Measurements from ENCODE around the gene NLRP6. TPM values are rescaled to one million over a fixed set of nuclear protein-coding genes. Genes with fewer than 3 reads are reported as not detected.

NLRP6 gene
- total RNA-seq, 3 donors from 2014 or later (not counting 1 experiment from before 2014, with no cell fraction given): 1.7 to 3.0 (median 2.3) TPM

- Mint-ChIP-seq H3K4me1 (peaks cover 0 to 13% of the 10 kb centered on the region in 2 donors), H3K27me3 (ENCODE audit: low read depth in 2 of 2) (no peaks in the 10 kb centered on the region), H3K27ac (no peak overlapping the region), H3K36me3 (peaks cover 24% of the 10 kb centered on the region), H3K9me3 (no peaks in the 10 kb centered on the region), H3K4me3 (no peak overlapping the region)
- intact Hi-C loops (cut with micrococcal nuclease): loop anchor here (5.0 kb wide), 2 partner anchors 54 to 194 kb away; partner anchors contain the start of gene IFITM2
- Histone ChIP-seq H3K27me3 (ENCODE audit: control insufficient read depth, insufficient read depth, low read length) (no peaks in the 10 kb centered on the region), H3K4me1 (ENCODE audit: control insufficient read depth, insufficient read depth, low read length) (peaks cover 17% of the 10 kb centered on the region), H3K36me3 (ENCODE audit: control insufficient read depth, insufficient read depth, low read length) (peaks cover 40% of the 10 kb centered on the region), H3K9me3 (ENCODE audit: control insufficient read depth, insufficient read depth, low read length) (no peaks in the 10 kb centered on the region), H3K4me3 (ENCODE audit: low read length) (no peak overlapping the region), H3K27ac (ENCODE audit: low read length) (no peak overlapping the region)
- ATAC-seq: no peak
- WGBS (ENCODE audit: insufficient coverage): 93% methylated on average over 13 of the region's 13 CpGs
- TF ChIP-seq, protein P1, sequence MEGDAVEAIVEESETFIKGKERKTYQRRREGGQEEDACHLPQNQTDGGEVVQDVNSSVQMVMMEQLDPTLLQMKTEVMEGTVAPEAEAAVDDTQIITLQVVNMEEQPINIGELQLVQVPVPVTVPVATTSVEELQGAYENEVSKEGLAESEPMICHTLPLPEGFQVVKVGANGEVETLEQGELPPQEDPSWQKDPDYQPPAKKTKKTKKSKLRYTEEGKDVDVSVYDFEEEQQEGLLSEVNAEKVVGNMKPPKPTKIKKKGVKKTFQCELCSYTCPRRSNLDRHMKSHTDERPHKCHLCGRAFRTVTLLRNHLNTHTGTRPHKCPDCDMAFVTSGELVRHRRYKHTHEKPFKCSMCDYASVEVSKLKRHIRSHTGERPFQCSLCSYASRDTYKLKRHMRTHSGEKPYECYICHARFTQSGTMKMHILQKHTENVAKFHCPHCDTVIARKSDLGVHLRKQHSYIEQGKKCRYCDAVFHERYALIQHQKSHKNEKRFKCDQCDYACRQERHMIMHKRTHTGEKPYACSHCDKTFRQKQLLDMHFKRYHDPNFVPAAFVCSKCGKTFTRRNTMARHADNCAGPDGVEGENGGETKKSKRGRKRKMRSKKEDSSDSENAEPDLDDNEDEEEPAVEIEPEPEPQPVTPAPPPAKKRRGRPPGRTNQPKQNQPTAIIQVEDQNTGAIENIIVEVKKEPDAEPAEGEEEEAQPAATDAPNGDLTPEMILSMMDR (IDR thresholded peaks at IDR 0.05): no peak
- no peak for DNase-seq
Observed at GRCh38 chr11:253160-253885, 24.9 kb upstream of the NLRP6 start.

DNA sequence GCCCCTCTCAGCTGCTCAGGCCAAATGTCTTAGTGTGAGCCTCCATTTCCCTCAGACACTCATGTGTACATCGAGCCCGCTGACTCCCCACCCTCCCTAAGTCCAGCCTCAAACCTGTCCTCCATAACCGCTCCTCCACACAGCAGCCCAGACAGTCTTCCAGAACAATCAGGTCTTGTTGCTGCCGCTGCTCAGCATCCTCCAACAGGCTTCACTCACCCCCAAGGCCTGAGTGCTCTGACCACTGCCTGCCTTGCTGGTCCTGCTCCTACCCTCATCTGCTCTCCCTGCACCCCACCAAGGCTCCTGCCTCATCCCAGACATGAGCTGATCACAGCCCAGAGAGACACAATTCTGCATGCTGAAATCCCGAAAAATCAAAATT is 24.3 kb upstream of the NLRP6 start:
- H3K27me3 ChIP-seq (ENCODE audit: control insufficient read depth, insufficient read depth, low read length): no peaks in the 10 kb centered on the region
- Mint-ChIP-seq H3K9me3 (no peaks in the 10 kb centered on the region), H3K27ac (no peak overlapping the region), H3K4me3 (no peak overlapping the region), H3K4me1 (peaks cover 0 to 13% of the 10 kb centered on the region in 2 donors), H3K36me3 (peaks cover 19% of the 10 kb centered on the region), H3K27me3 (ENCODE audit: low read depth in 2 of 2) (no peaks in the 10 kb centered on the region)
- TF ChIP-seq, protein P1 (IDR thresholded peaks at IDR 0.05): no peak
- no peak overlapping the region for H3K27ac ChIP-seq (ENCODE audit: low read length)
- no peak for DNase-seq
- no peak overlapping the region for H3K4me3 ChIP-seq (ENCODE audit: low read length)
- H3K4me1 ChIP-seq (ENCODE audit: control insufficient read depth, insufficient read depth, low read length): peaks cover 17% of the 10 kb centered on the region
- no peaks in the 10 kb centered on the region for H3K9me3 ChIP-seq (ENCODE audit: control insufficient read depth, insufficient read depth, low read length)
- intact Hi-C loops (cut with micrococcal nuclease): loop anchor here (5.0 kb wide), 2 partner anchors 53 to 193 kb away; partner anchors contain the start of gene IFITM2
- ATAC-seq: no peak
- peaks cover 35% of the 10 kb centered on the region for H3K36me3 ChIP-seq (ENCODE audit: control insufficient read depth, insufficient read depth, low read length)
- 96% methylated on average over 4 of the region's 5 CpGs for WGBS (ENCODE audit: insufficient coverage)

DNA sequence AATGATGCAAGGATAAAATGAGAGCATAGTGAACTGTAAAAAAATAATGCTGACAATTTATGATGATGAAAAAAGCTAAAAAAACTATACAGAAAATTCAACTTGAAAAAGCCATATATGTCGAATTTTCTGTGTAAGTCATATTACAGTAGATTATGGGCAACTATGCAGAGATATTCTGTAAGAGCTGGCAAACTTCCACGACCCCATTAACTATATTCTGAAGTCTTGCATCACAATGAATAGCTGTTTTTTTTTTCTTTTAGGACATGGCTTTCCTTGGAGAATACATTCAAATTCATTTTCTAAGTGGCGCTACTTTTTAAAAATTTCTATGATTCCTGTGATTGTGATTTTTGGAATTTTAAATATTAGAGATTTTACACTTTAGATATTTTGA is 23.0 kb upstream of the NLRP6 start:
- H3K36me3 Mint-ChIP-seq: peaks cover 13% of the 10 kb centered on the region
- H3K4me3 ChIP-seq (ENCODE audit: low read length): no peak overlapping the region

More for the DNA sequence above, 23.0 kb upstream of the NLRP6 start:
- no peaks in the 10 kb centered on the region for H3K27me3 ChIP-seq (ENCODE audit: control insufficient read depth, insufficient read depth, low read length)
- DNase-seq (no peak), ATAC-seq (no peak)
- no peaks in the 10 kb centered on the region for H3K9me3 ChIP-seq (ENCODE audit: control insufficient read depth, insufficient read depth, low read length)
- peaks cover 25% of the 10 kb centered on the region for H3K36me3 ChIP-seq (ENCODE audit: control insufficient read depth, insufficient read depth, low read length)
- peaks cover 17% of the 10 kb centered on the region for H3K4me1 ChIP-seq (ENCODE audit: control insufficient read depth, insufficient read depth, low read length)
- WGBS (ENCODE audit: insufficient coverage): 72% methylated on average over 2 of the region's 3 CpGs
- H3K27me3 Mint-ChIP-seq (ENCODE audit: low read depth in 2 of 2): peaks cover 0 to 3% of the 10 kb centered on the region in 2 donors
- no peak overlapping the region for H3K27ac ChIP-seq (ENCODE audit: low read length)
- H3K4me3 Mint-ChIP-seq: no peak overlapping the region
- H3K27ac Mint-ChIP-seq: no peak overlapping the region
- H3K9me3 Mint-ChIP-seq: no peaks in the 10 kb centered on the region
- TF ChIP-seq, protein P1 (IDR thresholded peaks at IDR 0.05): no peak
- peaks cover 0 to 7% of the 10 kb centered on the region in 2 donors for H3K4me1 Mint-ChIP-seq
- intact Hi-C loops (cut with micrococcal nuclease): no loop called here
